LNCaP clone FGC (cell line): ENCODE data around the gene HEATR5A.
"Not testable (repeated sequence)": the region's sequence is repeated elsewhere in the genome, so short reads cannot be mapped to it uniquely, and the experiment has no call there.

ENCODE experiments used
- DNase-seq: peaks from one replicate; pipeline ENCODE4 v3.0.0-alpha.2; 2011; ENCODE audit warnings: low read depth
- H3K4me3 ChIP-seq: 2 replicates; pipeline ENCODE4 v1.5.1; 2011; ENCODE audit warnings: mild to moderate bottlenecking, low read depth, low read length, control low read depth
- CTCF ChIP-seq: IDR thresholded peaks from 2 replicates; pipeline ENCODE4 v1.5.1; 2012; ENCODE audit warnings: mild to moderate bottlenecking; ENCODE audit not compliant: control insufficient read depth, insufficient read depth; ENCODE audit errors: extremely low read depth

HEATR5A gene

GRCh38 chr14:31263485-31264133 lies 156.7 kb downstream of the HEATR5A start:
- DNase-seq, result no peak
- H3K4me3 ChIP-seq, result no peak overlapping the region
- TF ChIP-seq CTCF, result no peak

- TF ChIP-seq CTCF, result no peak
- H3K4me3 ChIP-seq, result no peak overlapping the region
- no peak for DNase-seq
Measured at GRCh38 chr14:31261859-31262731, 158.3 kb downstream of the HEATR5A start.

- TF ChIP-seq CTCF, result no peak
- DNase-seq, result no peak
- H3K4me3 ChIP-seq, result no peak overlapping the region
Measured at GRCh38 chr14:31261523-31261858, 158.9 kb downstream of the HEATR5A start.

GRCh38 chr14:31259040-31259435 lies 161.3 kb downstream of the HEATR5A start:
- not testable (repeated sequence) for DNase-seq, H3K4me3 ChIP-seq

- TF ChIP-seq CTCF, result no peak
- DNase-seq, result no peak
- H3K4me3 ChIP-seq, result no peak overlapping the region
Measured at GRCh38 chr14:31258427-31259039, 161.8 kb downstream of the HEATR5A start.

GRCh38 chr14:31257554-31258426 lies 162.6 kb downstream of the HEATR5A start:
- not testable (repeated sequence) for H3K4me3 ChIP-seq, DNase-seq

GRCh38 chr14:31257244-31257553 lies 163.2 kb downstream of the HEATR5A start:
- H3K4me3 ChIP-seq, result no peak overlapping the region
- no peak for TF ChIP-seq CTCF
- no peak for DNase-seq
